SKM-1 treated with dmso at 0.1 percent for 144 hours (cell line): ENCODE measurements around the gene TAS2R60.
"Not testable (repeated sequence)": the region's sequence is repeated elsewhere in the genome, so short reads cannot be mapped to it uniquely, and the experiment has no call there.

ENCODE experiments used
- DNase-seq: peaks from one replicate; lab custom pipeline; 2025; ENCODE audit not compliant: unreplicated experiment; lab: John Stamatoyannopoulos, UW

Gene TAS2R60

DNA sequence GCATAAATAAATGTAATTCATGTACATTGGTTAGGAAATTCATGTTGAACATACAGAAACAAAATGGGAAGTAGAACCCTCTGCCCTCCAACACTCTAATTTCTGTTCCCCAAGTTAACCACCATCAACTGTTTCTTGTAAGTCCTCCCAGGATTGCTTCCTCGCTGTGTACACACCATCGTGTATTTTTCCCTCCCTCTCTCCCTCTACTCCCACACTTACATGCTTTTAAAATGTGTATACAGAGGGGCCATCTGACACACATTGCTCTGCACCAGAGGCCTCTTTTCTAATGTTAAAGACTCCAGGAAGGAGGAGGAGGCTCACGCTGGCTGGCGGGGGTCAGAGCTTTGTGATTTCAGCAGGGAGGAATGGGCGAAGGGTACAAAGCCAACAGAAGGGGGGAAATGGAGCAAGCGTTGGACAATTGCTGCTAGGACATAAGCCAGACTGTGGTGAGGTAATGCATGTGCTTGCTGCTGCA is 32.7 kb upstream of the TAS2R60 start:
- peak; percentile 85 for DNase-seq

DNA sequence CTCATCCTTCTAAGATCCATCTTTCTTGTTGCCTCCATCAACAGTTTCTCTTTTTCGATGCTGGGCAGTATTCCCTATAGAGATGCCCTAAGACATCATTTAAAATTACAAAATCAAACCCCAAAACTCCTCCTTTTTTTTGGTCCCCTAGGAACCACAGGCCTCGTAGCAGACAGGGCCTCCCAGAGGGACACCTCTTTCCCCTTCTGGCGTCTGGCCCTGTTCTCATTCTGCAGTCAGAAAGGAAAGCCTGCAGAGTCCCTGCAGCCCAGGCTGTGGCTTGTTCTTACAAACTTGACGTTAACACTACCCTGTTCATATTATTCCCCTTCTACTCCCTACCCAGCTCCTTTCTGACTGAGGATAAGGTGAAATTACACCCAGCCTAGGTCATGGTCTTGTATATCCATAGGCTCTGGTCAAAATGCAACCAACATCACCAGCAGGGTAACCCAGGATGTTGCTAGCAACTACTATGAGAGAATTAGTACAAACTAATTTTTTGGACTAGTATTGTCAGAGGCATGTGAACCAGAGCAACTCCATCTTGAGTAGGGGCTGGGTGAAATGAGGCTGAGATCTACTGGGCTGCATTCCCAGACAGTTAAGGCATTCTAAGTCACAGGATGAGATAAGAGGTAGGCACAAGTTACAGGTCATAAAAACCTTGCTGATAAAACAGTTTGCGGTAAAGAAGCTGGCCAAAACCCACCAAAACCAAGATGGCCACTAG is 31.1 kb upstream of the TAS2R60 start:
- DNase-seq = peak; percentile 19

DNA sequence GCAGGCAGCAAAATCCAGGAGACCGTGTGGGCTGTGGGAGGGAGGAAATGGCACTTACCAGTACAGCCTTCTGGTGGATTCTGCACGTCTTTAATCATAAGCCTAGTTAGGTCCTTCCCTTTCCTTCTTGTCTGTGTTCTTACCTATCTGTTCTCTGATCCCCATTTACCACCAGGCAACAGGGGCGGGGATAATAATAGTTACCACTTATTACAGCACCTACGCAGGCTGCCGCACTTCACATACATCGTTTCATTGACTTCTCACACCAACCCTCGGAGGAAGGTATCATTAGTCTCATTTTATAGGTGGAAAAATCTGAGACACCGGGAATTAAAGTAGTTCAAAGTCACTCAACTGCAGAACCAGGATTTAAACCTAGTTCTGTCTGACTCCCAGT is 30.1 kb upstream of the TAS2R60 start:
- DNase-seq = no peak

DNA sequence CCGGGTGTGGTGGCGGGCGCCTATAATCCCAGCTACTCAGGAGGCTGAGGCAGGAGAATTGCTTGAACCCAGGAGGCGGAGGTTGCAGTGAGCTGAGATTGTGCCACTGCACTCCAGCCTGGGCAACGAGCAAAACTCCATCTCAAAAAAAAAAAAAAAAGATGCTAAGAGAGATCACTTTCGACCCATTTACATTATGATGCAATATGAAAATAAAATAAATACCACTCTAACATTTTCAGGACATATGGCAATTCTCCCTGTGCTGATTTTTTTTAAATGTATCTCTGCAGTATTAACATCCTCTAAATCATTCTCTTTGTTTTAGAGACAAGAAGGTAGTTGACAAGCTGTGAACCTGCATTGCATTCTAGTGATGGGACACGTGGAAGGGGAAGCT is 28.0 kb upstream of the TAS2R60 start:
- not testable (repeated sequence) for DNase-seq

DNA sequence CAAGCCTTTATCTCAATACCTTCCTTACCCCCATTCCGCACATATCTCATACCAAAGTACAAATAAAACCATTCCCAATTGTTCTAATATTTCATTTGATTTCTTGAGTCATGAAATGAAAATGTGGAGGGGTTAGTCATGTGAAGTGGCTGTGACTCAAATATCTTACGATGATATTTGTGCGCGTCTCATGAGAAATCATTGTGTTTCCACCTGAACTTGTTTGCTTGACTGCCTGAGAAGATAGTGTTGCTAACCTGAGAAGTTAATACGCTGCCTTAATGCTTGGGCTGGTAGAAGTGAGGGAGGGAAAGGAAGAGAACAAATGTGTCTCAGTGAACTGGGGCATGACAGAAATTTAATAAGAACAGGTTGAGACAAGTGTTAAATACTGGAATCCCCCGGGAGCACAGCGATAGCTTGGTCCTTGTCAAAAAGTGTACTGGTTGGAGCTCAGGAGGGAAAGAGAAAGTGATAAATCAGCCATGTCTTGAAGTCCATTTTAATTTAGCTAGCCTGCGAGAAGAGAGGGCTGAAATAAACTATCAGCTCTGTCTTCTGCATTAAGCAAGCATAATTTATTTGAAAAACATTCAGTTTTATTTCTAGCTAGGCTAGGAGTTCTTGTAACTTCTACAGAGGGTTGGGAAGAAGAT is 27.4 kb upstream of the TAS2R60 start:
- DNase-seq = no peak

DNA sequence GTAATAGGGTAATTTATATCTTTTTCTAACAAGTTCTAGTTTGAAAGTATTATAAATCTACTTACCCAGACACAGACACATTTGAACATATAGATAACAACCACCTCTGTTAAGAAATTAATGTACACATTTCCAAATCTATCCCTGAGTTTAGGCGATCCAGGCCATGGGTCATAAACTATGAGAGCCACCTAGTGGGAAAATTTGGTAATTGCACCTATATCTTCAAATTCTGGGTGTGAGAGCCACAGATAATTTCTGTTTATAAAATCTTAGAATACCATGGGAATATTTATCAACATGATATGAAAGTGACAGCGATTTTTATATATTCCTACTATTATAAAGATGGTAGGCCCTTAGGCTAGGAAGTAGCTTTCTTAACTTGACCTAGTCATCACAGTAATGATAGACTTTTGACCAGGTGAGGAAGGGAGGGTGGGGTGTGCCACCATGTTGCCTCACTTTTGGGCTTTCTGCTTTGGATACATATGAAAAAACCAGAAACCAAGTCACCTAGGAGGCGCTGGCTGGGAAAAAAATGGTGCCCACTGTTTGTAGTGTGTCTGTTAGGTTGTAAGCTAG is 26.6 kb upstream of the TAS2R60 start:
- peak; percentile 18 for DNase-seq

GRCh38 chr7:143417734-143418383 is 25.4 kb upstream of the TAS2R60 start:
- DNase-seq = no peak

DNA sequence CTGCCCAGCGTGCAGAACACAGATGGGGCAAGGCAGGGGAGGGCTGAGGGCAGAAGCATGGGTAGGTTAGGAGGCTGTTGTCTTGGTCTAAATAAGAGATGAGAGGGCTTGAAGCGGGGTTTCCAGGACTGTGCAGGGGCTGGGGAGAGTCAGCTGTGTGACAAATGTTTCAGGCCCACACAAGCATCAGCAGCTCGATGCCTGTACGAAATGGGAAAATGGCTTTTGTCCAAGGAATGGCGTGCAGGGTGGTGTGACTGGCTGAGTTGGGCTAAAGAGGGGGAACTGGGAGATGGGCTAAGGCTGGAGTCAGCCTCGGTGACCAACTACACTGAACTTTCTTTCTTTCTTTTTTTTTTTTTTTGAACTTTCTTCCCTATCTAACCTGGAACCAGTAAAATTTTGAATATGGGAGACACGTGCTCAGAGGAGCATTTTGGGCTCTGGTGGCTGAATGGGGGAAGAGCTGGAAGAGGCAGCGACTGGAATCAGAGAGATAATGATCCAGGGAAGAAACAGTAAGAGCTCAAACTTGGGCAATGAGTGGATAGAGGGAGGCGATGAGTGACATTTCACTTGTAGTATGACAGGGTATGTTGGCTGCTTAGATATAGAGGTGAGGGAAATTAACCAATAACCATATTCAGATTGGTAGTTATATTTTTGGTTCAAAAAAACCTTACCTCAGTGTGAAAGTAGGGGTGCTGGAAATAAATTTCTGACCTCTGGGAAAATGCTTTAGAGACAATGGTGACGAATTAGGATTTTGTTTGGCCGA is 24.4 kb upstream of the TAS2R60 start:
- no peak for DNase-seq

DNA sequence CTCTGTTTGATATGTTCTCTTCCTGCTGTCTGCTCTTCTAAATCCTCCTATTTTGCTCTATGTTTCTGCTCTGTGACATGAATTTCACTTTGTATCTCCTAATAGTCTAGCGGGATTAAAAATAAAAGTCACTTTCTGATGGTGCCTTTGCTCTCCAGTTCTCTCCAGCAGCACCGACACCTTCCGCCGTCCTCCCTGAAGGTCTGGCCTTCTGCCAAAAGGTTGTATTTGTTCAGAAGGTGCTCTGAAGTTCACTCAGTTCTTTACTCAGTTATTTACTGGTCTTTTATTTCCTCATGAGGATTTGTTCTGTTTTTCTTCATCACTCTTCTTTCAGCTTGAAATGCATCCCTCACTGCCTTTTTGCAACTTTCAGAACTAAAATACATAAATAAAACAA is 23.4 kb upstream of the TAS2R60 start:
- no peak for DNase-seq

GRCh38 chr7:143420624-143421023 is 22.6 kb upstream of the TAS2R60 start:
- not testable (repeated sequence) for DNase-seq

GRCh38 chr7:143422033-143422432 is 21.2 kb upstream of the TAS2R60 start:
- DNase-seq = no peak

GRCh38 chr7:143424476-143424875 is 18.8 kb upstream of the TAS2R60 start:
- DNase-seq = not testable (repeated sequence)

- DNase-seq = no peak
Observed at GRCh38 chr7:143426479-143427142, 16.6 kb upstream of the TAS2R60 start.

DNA sequence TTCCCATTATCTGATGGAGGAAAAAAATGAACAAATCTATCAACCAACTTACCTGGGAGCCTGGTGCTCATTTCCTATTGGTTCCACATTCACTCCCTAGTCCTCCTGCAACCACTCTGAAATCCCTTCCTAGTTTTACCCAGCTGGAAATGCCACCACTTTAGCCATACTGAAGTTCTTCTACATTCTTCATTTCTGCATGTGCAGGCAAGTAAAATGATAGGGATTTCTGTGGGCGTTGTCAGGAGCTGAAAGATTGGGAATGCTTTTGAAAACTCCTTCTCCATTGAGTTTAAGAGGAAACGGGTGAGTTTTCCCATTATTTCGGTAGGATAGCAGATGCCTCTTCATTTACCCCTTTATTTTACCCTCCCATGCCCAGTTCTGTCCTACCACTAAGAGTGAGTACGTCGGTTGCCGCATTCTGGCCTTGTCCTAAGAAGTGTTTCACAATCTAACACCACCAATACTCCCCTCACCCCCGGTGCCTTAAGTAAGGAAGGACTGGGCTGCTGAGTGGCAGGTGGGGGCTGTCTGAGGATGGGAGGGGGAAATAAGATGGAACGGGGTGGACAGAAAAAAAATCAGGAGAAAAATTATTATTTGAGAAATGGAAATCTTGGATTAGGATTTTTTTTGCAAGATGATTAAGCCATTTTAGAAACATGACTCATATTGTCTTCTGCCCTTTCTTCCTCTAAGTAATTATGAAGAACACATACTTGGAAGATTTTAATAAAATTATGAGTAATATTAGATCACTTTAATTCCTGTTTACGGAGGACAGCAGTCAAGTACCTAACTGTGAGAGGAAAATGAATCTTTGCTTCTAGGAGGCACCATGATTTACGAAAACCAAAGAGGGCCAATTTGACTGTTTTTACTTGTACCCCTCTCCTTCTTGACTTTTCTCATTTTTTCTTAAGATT is 13.2 kb upstream of the TAS2R60 start:
- DNase-seq = no peak

DNA sequence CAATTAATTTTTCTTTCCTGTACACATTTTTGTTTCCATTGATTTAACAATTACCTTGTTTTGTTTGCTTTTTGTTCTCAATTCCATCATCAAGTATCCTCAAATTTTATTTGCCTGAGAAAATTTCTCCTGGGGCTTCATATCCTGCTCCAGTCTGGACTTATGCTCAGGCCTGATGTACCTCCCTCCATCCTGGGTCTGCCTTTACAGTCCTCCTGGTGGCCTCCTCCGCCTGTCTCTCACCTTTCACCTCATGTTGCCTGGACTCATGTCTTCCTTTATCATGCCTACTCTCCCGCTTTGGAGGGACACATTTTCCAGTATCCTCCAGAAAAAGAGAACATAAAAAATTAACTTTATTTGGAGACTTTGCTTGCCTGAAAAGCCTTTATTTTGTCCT is 12.1 kb upstream of the TAS2R60 start:
- DNase-seq = no peak

- no peak for DNase-seq
Observed at GRCh38 chr7:143433759-143434158, 9.5 kb upstream of the TAS2R60 start.

- DNase-seq = no peak
Observed at GRCh38 chr7:143434660-143435059, 8.6 kb upstream of the TAS2R60 start.

GRCh38 chr7:143435266-143435665 is 8.0 kb upstream of the TAS2R60 start:
- no peak for DNase-seq

- DNase-seq = no peak
Observed at GRCh38 chr7:143436325-143436946, 6.8 kb upstream of the TAS2R60 start.
